Brain microvascular endothelial cell (primary cell): Measurements from ENCODE around the gene FBXL17.

Experiments
- DNase-seq: peaks from one replicate; pipeline ENCODE4 v3.0.0-alpha.2; 2020
- H3K27ac ChIP-seq: fragments of 250-450 bp; sonication (Bioruptor Pico); 2 replicates; pipeline ENCODE4 v1.5.1; 2020; ENCODE audit warnings: mild to moderate bottlenecking, moderate library complexity
- H3K27me3 ChIP-seq: fragments of 250-450 bp; sonication (Bioruptor Pico); replicated peaks from 2 replicates; pipeline ENCODE4 v1.5.1; 2020; ENCODE audit warnings: mild to moderate bottlenecking
- H3K36me3 ChIP-seq: fragments of 250-450 bp; sonication (Bioruptor Pico); replicated peaks from 2 replicates; pipeline ENCODE4 v1.5.1; 2020; ENCODE audit warnings: mild to moderate bottlenecking
- H3K4me3 ChIP-seq: 2 replicates; pipeline ENCODE4 v1.5.1; 2011; ENCODE audit warnings: low read depth, mild to moderate bottlenecking, control low read depth, low read length, moderate library complexity
- CTCF ChIP-seq: IDR thresholded peaks from 2 replicates; pipeline ENCODE4 v1.5.1; 2011; ENCODE audit warnings: low read depth, mild to moderate bottlenecking, moderate library complexity, low read length, control low read depth, inconsistent platforms; ENCODE audit errors: missing control alignments
- in situ Hi-C: cut with HindIII; loops from 2 replicates; pipeline ENCODE4 v1.10.0; 2017; ENCODE audit warnings: low sequenced_read_pairs, low pct_ligation_motif_present

Gene FBXL17

GRCh38 chr5:108321341-108321740 is 60.6 kb downstream of the FBXL17 start:
- no peak for TF ChIP-seq CTCF
- Histone ChIP-seq H3K36me3 (no peaks in the 10 kb centered on the region), H3K27me3 (no peaks in the 10 kb centered on the region), H3K4me3 (no peak overlapping the region), H3K27ac (no peak overlapping the region)
- no peak for DNase-seq
- in situ Hi-C loops, result no loop called here

GRCh38 chr5:108320231-108320630 is 61.7 kb downstream of the FBXL17 start:
- Histone ChIP-seq H3K27me3 (no peaks in the 10 kb centered on the region), H3K4me3 (no peak overlapping the region), H3K27ac (no peak overlapping the region), H3K36me3 (no peaks in the 10 kb centered on the region)
- in situ Hi-C loops, result no loop called here
- no peak for DNase-seq
- TF ChIP-seq CTCF, result no peak

GRCh38 chr5:108315829-108316228 is 66.1 kb downstream of the FBXL17 start:
- in situ Hi-C loops, result no loop called here
- Histone ChIP-seq H3K4me3 (no peak overlapping the region), H3K27me3 (no peaks in the 10 kb centered on the region), H3K27ac (no peak overlapping the region), H3K36me3 (no peaks in the 10 kb centered on the region)
- no peak for DNase-seq
- no peak for TF ChIP-seq CTCF

GRCh38 chr5:108312258-108312657 is 69.6 kb downstream of the FBXL17 start:
- Histone ChIP-seq H3K27ac (no peak overlapping the region), H3K27me3 (no peaks in the 10 kb centered on the region), H3K36me3 (no peaks in the 10 kb centered on the region), H3K4me3 (no peak overlapping the region)
- TF ChIP-seq CTCF, result no peak
- in situ Hi-C loops, result no loop called here
- DNase-seq, result no peak

GRCh38 chr5:108311682-108312081 is 70.2 kb downstream of the FBXL17 start:
- Histone ChIP-seq H3K36me3 (no peaks in the 10 kb centered on the region), H3K27me3 (no peaks in the 10 kb centered on the region), H3K4me3 (no peak overlapping the region), H3K27ac (no peak overlapping the region)
- no peak for DNase-seq
- no peak for TF ChIP-seq CTCF
- in situ Hi-C loops, result no loop called here

- Histone ChIP-seq H3K27ac (no peak overlapping the region), H3K27me3 (no peaks in the 10 kb centered on the region), H3K4me3 (no peak overlapping the region), H3K36me3 (no peaks in the 10 kb centered on the region)
- in situ Hi-C loops, result no loop called here
- no peak for DNase-seq
- no peak for TF ChIP-seq CTCF
Observed at GRCh38 chr5:108303611-108304010, 78.3 kb downstream of the FBXL17 start.
